HG03469 (cell line): Measurements from ENCODE around the gene MRPL44.
"Not testable (repeated sequence)": the region's sequence is repeated elsewhere in the genome, so short reads cannot be mapped to it uniquely, and the experiment has no call there.

ENCODE experiments used
- ATAC-seq: cut with Tn5 transposase; IDR thresholded peaks from one replicate; pipeline ENCODE4 v1.9.1; 2021; ENCODE audit warnings: mild to moderate bottlenecking, moderate library complexity, moderate number of reproducible peaks; ENCODE audit not compliant: unreplicated experiment

MRPL44 gene

DNA sequence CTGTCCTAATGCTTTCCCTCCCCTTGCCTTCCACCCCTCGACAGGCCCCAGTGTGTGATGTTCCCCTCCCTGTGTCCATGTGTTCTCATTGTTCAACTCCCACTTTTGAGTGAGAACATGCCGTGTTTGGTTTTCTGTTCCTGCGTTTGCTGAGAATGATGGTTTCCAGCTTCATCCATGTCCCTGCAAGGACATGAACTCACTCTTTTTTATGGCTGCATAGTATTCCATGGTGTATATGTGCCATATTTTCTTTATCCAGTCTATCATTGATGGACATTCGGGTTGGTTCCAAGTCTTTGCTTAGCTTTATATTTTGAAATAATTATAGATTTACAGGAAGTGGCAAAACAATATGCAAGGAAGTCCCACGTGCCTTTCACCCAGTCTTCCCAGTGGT is 43.4 kb downstream of the MRPL44 start:
- not testable (repeated sequence) for ATAC-seq

DNA sequence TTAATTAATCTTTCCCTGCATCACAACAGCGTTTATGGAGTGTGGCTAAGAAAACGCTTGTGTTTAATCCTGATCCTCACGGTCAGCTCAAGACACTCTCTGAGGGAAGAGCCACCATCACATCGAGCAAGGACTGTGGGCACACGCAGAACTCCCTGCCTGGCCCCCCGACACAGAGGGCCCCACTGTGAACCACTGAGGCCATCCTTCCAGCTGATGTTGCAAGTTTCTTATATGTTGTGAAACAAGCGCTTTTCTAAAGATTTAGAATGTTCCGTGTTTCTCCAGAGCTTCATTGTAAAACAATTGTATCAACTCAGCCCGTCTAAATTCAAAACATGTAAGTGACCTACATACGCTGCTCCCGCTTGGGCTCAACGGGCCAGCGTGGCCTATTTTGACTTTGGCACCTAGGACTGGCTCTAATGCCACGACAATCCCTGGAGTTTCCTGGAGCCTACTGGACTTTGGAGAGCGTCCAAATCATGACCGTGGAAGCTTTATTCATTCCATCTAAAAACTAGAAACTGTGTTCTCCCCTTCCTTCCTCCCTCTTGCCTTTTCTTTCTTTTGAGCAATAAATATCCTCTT is 46.9 kb downstream of the MRPL44 start:
- no peak for ATAC-seq

DNA sequence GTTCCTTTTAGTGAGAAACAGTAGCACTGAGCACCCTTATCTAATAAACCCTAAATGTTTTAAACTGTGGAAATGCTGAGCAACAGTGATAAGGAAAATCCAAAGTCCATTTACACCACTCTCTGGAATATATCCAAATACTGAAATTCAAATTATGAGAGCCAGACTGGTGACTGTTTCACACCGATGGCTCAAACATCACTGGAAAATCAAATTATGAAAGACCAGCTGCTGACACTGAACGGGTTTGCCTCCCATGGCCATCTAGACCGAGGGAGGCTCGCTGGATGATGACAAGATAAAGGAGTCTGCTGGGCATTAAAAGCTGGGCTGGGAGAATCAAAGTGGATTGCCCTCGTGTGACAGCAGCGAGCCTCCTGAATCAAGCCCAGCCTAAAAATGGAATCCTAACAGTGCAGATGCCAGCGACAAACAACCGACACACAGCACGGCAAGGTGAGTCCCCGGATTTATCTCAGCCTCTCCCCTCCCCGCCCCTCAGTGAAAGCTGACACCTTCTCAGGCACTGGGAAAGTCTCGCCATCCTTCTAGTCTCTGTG is 51.5 kb downstream of the MRPL44 start:
- ATAC-seq = no peak

DNA sequence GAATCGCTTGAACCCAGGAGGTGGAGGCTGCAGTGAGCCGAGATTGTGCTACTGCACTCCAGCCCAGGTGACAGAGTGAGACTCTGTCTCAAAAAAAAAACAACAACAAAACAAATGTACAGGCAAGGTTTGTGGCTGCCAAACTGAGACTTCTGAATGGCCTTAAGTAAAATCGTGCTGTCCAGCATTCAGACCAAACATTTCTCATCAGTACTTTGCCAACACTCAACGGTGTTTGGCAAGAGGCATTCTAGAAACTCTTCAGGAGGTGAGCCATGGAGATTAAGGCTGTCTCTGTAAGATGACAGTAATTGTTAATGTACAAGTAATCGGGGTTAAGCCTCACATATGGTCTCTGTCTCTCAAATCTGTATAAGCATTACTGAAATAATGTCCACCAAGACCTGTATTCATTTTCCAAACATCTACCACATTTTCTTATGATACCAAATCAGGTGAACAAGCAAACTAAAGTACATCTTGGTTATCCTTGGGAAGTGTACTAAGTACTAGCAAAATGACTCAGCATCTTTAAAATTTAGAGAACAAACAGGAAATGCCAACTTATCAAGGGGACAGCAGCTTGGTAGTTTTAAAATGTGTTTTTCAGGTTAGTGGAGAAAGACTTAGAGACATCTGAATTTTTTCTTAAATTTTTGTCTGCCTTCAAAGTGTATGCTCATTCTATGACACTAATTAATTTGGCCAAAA is 52.5 kb downstream of the MRPL44 start:
- ATAC-seq = no peak

DNA sequence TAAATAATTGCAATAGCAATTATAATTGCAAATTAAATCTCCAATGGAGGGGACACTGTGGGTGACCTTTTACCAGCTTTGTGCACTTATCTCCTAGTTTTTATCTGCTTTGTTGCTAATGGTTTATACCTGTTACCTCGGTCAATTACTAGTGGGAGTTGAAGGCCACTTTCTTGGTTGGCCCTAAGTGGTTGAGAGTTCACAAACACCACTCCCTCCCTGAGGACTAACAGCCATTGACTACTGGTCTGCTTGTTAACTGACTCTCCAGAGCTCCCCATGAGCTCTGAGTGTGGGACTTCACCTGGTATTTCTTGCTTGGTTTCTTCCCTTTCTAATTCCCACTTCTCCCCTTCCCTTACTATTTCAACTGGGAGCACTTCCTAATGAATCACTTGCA is 54.6 kb downstream of the MRPL44 start:
- no peak for ATAC-seq

DNA sequence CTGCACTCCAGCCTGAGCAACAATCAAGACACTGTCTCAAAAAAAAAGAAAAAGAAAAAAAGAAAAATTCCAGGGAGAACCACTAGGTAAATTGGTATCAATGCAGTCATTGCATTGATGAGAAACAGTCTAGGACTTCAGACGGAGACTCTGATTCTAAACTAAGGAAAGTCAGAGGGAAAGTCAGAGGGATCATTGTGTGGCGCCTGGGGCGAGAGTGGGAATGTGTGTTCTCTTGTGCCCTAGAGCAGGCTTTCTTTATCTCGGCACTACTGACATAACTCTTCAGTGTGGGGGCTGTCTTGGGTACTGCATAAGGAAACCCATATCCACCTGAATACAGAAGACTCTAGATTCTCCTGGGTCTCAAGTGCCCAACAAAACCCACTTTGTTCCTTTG is 57.1 kb downstream of the MRPL44 start:
- no peak for ATAC-seq

DNA sequence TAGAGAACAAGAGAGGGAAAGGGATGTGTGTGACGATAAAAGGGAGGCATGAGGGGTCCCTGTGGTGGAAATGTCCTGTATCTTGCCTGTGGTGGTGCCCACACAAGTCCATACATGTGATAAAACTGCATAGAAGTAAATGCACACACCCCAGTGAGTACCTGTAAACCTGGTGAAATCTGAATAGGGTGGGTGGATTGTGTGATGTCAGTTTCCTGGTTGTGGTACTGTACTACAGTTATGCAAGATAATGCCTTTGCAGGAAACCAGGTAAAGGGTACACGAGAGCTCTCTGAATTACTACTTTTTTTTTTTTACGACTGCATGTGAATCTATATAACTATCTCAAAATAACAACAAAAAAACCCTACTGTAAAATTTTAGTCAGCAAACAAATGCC is 59.7 kb downstream of the MRPL44 start:
- no peak for ATAC-seq
